ENCODE results near the gene P2RX2. TPM values are rescaled to one million over a fixed set of nuclear protein-coding genes. Genes with fewer than 3 reads are reported as not detected.

P2RX2 gene
- total and polyA plus RNA-seq, 4 donors = not detected

- no peak overlapping the region for H3K27ac ChIP-seq (ENCODE audit: low read depth in 1 of 2, low read length in 2 of 2)
- no peak overlapping the region for H3K9ac ChIP-seq (ENCODE audit: low read depth in 1 of 2, low read length in 2 of 2)
Measured at GRCh38 chr12:132574271-132574996, 44.1 kb upstream of the P2RX2 start.

More at GRCh38 chr12:132574271-132574996, 44.1 kb upstream of the P2RX2 start:
- no peaks in the 10 kb centered on the region for H3K4me1 ChIP-seq (ENCODE audit: control insufficient read depth in 4 of 4, insufficient read depth in 4 of 4, low read length in 3 of 4)
- no peak for TF ChIP-seq FOXA2 (IDR thresholded peaks at IDR 0.05)
- no peak for TF ChIP-seq MAX (IDR thresholded peaks at IDR 0.05)
- TF ChIP-seq ZBTB33 (IDR thresholded peaks at IDR 0.05) = no peak
- TF ChIP-seq ATF3 (IDR thresholded peaks at IDR 0.05) = no peak
- TF ChIP-seq JUND (IDR thresholded peaks at IDR 0.05) = no peak
- no peak for TF ChIP-seq EGR1 (IDR thresholded peaks at IDR 0.05; ENCODE audit: low read depth in 2 of 2)
- TF ChIP-seq CTCF (IDR thresholded peaks at IDR 0.05; ENCODE audit: low read depth, low read length, missing input control) = no peak
- no peak for TF ChIP-seq HNF4A (conservative IDR thresholded peaks at IDR 0.05)
- no peak for TF ChIP-seq TAF1 (conservative IDR thresholded peaks at IDR 0.05)
- no peak for TF ChIP-seq NR2F2 (IDR thresholded peaks at IDR 0.05)
- TF ChIP-seq HNF4G (IDR thresholded peaks at IDR 0.05) = no peak
- no peak for TF ChIP-seq RAD21 (IDR thresholded peaks at IDR 0.05)
- no peak for TF ChIP-seq SP1 (IDR thresholded peaks at IDR 0.05)
- TF ChIP-seq RXRA (IDR thresholded peaks at IDR 0.05) = no peak
- TF ChIP-seq FOXA1 (IDR thresholded peaks at IDR 0.05) = no peak
- TF ChIP-seq YY1 (IDR thresholded peaks at IDR 0.05) = no peak
- no peak for TF ChIP-seq REST (IDR thresholded peaks at IDR 0.05)
- TF ChIP-seq GABPA (IDR thresholded peaks at IDR 0.05 in 1 of 2, conservative IDR thresholded peaks at IDR 0.05 in 1 of 2) = no peak
- no peaks in the 10 kb centered on the region for H3K9me3 ChIP-seq (ENCODE audit: control insufficient read depth in 4 of 4, low read length in 3 of 4)
- 98% methylated on average over 39 of the region's 39 CpGs for WGBS
- H3K36me3 ChIP-seq (ENCODE audit: control insufficient read depth in 4 of 4, insufficient read depth in 3 of 4, low read depth in 1 of 4, low read length in 3 of 4) = peaks cover 4 to 46% (median 14%) of the 10 kb centered on the region in 4 donors
- H3K4me3 ChIP-seq (ENCODE audit: low read depth in 1 of 3, low read length in 3 of 3) = no peak overlapping the region
- H3K27me3 ChIP-seq (ENCODE audit: control insufficient read depth in 4 of 4, insufficient read depth in 4 of 4, low read length in 3 of 4) = no peaks in the 10 kb centered on the region
- no peak for DNase-seq (ENCODE audit: low spot score)

Data from liver (tissue), 9 donors.